HEK293 (cell line): Measurements from ENCODE around the gene ZNF564.
"Not testable (repeated sequence)": the region's sequence is repeated elsewhere in the genome, so short reads cannot be mapped to it uniquely, and the experiment has no call there.

ENCODE experiments used
- CTCF ChIA-PET: fragments of 350-600 bp; formaldehyde crosslinking; extraction: SDS; loops from one replicate; lab custom pipeline; 2021; ENCODE audit warnings: antibody characterized with exemption; lab: Yijun Ruan, JAX
- POLR2A ChIA-PET: fragments of 300-600 bp; formaldehyde crosslinking; extraction: SDS; loops from one replicate; lab custom pipeline; 2020; ENCODE audit warnings: antibody characterized with exemption, inconsistent platforms; lab: Yijun Ruan, JAX
- H3K27ac ChIP-seq: fragments of 200-500 bp; sonication (Bioruptor generic); 2 replicates; pipeline ENCODE4 v1.5.1; 2014; ENCODE audit warnings: low read depth, low read length, control low read depth, inconsistent platforms; ENCODE audit errors: extremely low read depth
- H3K36me3 ChIP-seq, 2 experiments: fragments of 200-500 bp in 1 of 2; sonication (Bioruptor generic) in 1 of 2; 1 replicate in 1 of 2; 2 replicates in 1 of 2; pipeline ENCODE4 v1.5.1; 2014 to 2017; ENCODE audit warnings: inconsistent platforms in 2 of 2, low read length in 2 of 2; ENCODE audit not compliant: control insufficient read depth in 2 of 2, insufficient read depth in 1 of 2
- H3K4me1 ChIP-seq: fragments of 200-500 bp; sonication (Bioruptor generic); 2 replicates; pipeline ENCODE4 v1.5.1; 2014; ENCODE audit warnings: mild to moderate bottlenecking, low read length, inconsistent platforms; ENCODE audit not compliant: control insufficient read depth, insufficient read depth
- H3K4me3 ChIP-seq: 2 replicates; pipeline ENCODE4 v1.5.1; 2011; ENCODE audit warnings: low read depth, mild to moderate bottlenecking, control low read depth, low read length, moderate library complexity
- H3K9me3 ChIP-seq: fragments of 200-500 bp; sonication (Bioruptor generic); 2 replicates; pipeline ENCODE4 v1.5.1; 2014; ENCODE audit warnings: low read depth, low read length, inconsistent platforms; ENCODE audit not compliant: control insufficient read depth, insufficient read depth
- MEIS1 ChIP-seq: sonication (generic); formaldehyde crosslinking; IDR thresholded peaks from 2 replicates; pipeline ENCODE4 v1.8.1; 2022; ENCODE audit warnings: missing genetic modification reagents, mild to moderate bottlenecking, borderline replicate concordance
- PRDM1 ChIP-seq: fragments of 450-650 bp; formaldehyde crosslinking; IDR thresholded peaks from 2 replicates; pipeline ENCODE4; 2016; ENCODE audit warnings: missing biosample characterization, missing genetic modification characterization
- REPIN1 ChIP-seq: fragments of 450-650 bp; formaldehyde crosslinking; IDR thresholded peaks from 2 replicates; pipeline ENCODE4 v1.5.1; 2017; ENCODE audit warnings: missing biosample characterization, missing genetic modification characterization, low read depth
- SALL2 ChIP-seq: fragments of 450-650 bp; formaldehyde crosslinking; IDR thresholded peaks from 2 replicates; pipeline ENCODE4 v1.5.0; 2017; ENCODE audit warnings: missing biosample characterization, mild to moderate bottlenecking, missing genetic modification characterization, borderline replicate concordance
- SCRT2 ChIP-seq: fragments of 450-650 bp; formaldehyde crosslinking; IDR thresholded peaks from 2 replicates; pipeline ENCODE4 v1.5.1; 2016; ENCODE audit warnings: missing biosample characterization, missing genetic modification characterization
- TRIM28 ChIP-seq: IDR thresholded peaks from 2 replicates; pipeline ENCODE4 v1.6.1; 2011; ENCODE audit warnings: low read length, control low read depth, borderline replicate concordance
- ZBTB44 ChIP-seq: fragments of 450-650 bp; IDR thresholded peaks from 2 replicates; pipeline ENCODE4 v1.5.1; 2018; ENCODE audit warnings: missing biosample characterization, mild to moderate bottlenecking, missing genetic modification characterization
- ZNF140 ChIP-seq: fragments of 450-650 bp; formaldehyde crosslinking; IDR thresholded peaks from 2 replicates; pipeline ENCODE4 v1.5.1; 2016; ENCODE audit warnings: missing biosample characterization, missing genetic modification characterization
- ZNF146 ChIP-seq: fragments of 450-650 bp; formaldehyde crosslinking; IDR thresholded peaks from 2 replicates; pipeline ENCODE4 v1.5.1; 2016; ENCODE audit warnings: missing biosample characterization, missing genetic modification characterization
- ZNF239 ChIP-seq: fragments of 450-650 bp; formaldehyde crosslinking; IDR thresholded peaks from 2 replicates; pipeline ENCODE4 v1.5.1; 2016; ENCODE audit warnings: missing biosample characterization, missing genetic modification characterization
- ZNF341 ChIP-seq: fragments of 450-650 bp; formaldehyde crosslinking; IDR thresholded peaks from 2 replicates; pipeline ENCODE4; 2016; ENCODE audit warnings: low read depth, missing biosample characterization, missing genetic modification characterization
- ZNF354C ChIP-seq: fragments of 450-650 bp; formaldehyde crosslinking; IDR thresholded peaks from 2 replicates; pipeline ENCODE4 v1.5.1; 2016; ENCODE audit warnings: missing biosample characterization, missing genetic modification characterization, low read depth, borderline replicate concordance
- ZNF366 ChIP-seq: fragments of 450-650 bp; formaldehyde crosslinking; conservative IDR thresholded peaks from 2 replicates; pipeline ENCODE4 v1.5.1; 2016; ENCODE audit warnings: missing biosample characterization, missing genetic modification characterization
- ZNF521 ChIP-seq: fragments of 450-650 bp; formaldehyde crosslinking; IDR thresholded peaks from 2 replicates; pipeline ENCODE4 v1.5.1; 2017; ENCODE audit warnings: missing biosample characterization, mild to moderate bottlenecking, missing genetic modification characterization
- ZNF529 ChIP-seq: fragments of 450-650 bp; formaldehyde crosslinking; IDR thresholded peaks from 2 replicates; pipeline ENCODE4 v1.5.1; 2017; ENCODE audit warnings: missing genetic modification characterization, missing biosample characterization; ENCODE audit not compliant: insufficient replicate concordance
- ZNF555 ChIP-seq: fragments of 450-650 bp; formaldehyde crosslinking; conservative IDR thresholded peaks from 2 replicates; pipeline ENCODE4 v1.5.1; 2017; ENCODE audit warnings: missing biosample characterization, mild to moderate bottlenecking, missing genetic modification characterization, inconsistent platforms
- ZNF580 ChIP-seq: fragments of 450-650 bp; formaldehyde crosslinking; IDR thresholded peaks from 2 replicates; pipeline ENCODE4 v1.5.1; 2016; ENCODE audit warnings: missing biosample characterization, missing genetic modification characterization
- ZNF596 ChIP-seq: fragments of 450-650 bp; IDR thresholded peaks from 2 replicates; pipeline ENCODE4 v1.5.0; 2018; ENCODE audit warnings: missing biosample characterization, mild to moderate bottlenecking, missing genetic modification characterization, moderate library complexity
- ZNF626 ChIP-seq: fragments of 450-650 bp; sonication (Bioruptor Pico); formaldehyde crosslinking; IDR thresholded peaks from 2 replicates; pipeline ENCODE4 v1.5.1; 2018; ENCODE audit warnings: missing biosample characterization, missing genetic modification characterization, inconsistent platforms
- ZNF768 ChIP-seq: fragments of 450-650 bp; formaldehyde crosslinking; IDR thresholded peaks from 2 replicates; pipeline ENCODE4 v1.5.1; 2018; ENCODE audit warnings: missing biosample characterization, mild to moderate bottlenecking, missing genetic modification characterization
- ZNF776 ChIP-seq: fragments of 450-650 bp; formaldehyde crosslinking; IDR thresholded peaks from 2 replicates; pipeline ENCODE4 v1.5.0; 2017; ENCODE audit warnings: missing biosample characterization, missing genetic modification characterization, borderline replicate concordance
- ZSCAN16 ChIP-seq: fragments of 450-650 bp; formaldehyde crosslinking; IDR thresholded peaks from 2 replicates; pipeline ENCODE4 v1.5.1; 2016; ENCODE audit warnings: missing biosample characterization, missing genetic modification characterization

The ZNF564 gene

GRCh38 chr19:12495002-12495802, 56.1 kb downstream of the ZNF564 start (continued):
- TF ChIP-seq ZNF239 (tag by site-specific recombination) (no peak), ZNF596 (no peak), PRDM1 (tag by site-specific recombination) (no peak), ZNF521 (tag by site-specific recombination) (no peak), ZNF768 (tag by site-specific recombination) (no peak), ZNF776 (no peak), ZNF366 (tag by site-specific recombination) (no peak), ZNF529 (tag by site-specific recombination) (no peak), ZNF354C (tag by site-specific recombination) (no peak), REPIN1 (no peak), TRIM28 (0 out of 2 replicates have a peak, but pooled peaks have one; percentile 24), MEIS1 (CRISPR knock-in tag) (no peak), ZNF626 (peak; percentile 18; the same call in 1 of the 2 replicates), ZNF555 (tag by site-specific recombination) (no peak), SCRT2 (no peak), SALL2 (no peak), ZSCAN16 (tag by site-specific recombination) (no peak), ZBTB44 (tag by site-specific recombination) (no peak)

GRCh38 chr19:12494260-12494860, 56.9 kb downstream of the ZNF564 start:
- Histone ChIP-seq H3K4me3 (no peak overlapping the region), H3K9me3 (no peaks in the 10 kb centered on the region), H3K4me1 (no peaks in the 10 kb centered on the region), H3K27ac (no peak overlapping the region), H3K36me3 (no peaks in the 10 kb centered on the region)
- POLR2A ChIA-PET = interaction anchor here (0.6 to 2.9 kb wide), 15 partner anchors 8 to 1007 kb away, joined by 3 to 32 read pairs (median 5); partner anchors contain the start of genes ZNF44, ZNF442, ZNF443 and ZNF490
- CTCF ChIA-PET = interaction anchor here (0.7 to 1.7 kb wide), 3 partner anchors 15 to 576 kb away, joined by 3 to 4 read pairs (median 3); partner anchors contain the start of gene ZNF563
- TF ChIP-seq ZNF580 (tag by site-specific recombination) = 0 out of 2 replicates have a peak, but pooled peaks have one; percentile 36
- peak; percentile 93 for TF ChIP-seq ZNF146 (tag by site-specific recombination)
- no peak for TF ChIP-seq ZNF341
- TF ChIP-seq ZNF140 = no peak

GRCh38 chr19:12486265-12486783, 65.0 kb downstream of the ZNF564 start:
- peak; percentile 93 for TF ChIP-seq ZNF366 (tag by site-specific recombination)
- TF ChIP-seq, all 188 proteins: peak for 1; not testable (repeated sequence) for 187
- H3K27ac ChIP-seq, H3K9me3 ChIP-seq, H3K4me1 ChIP-seq, CTCF ChIA-PET, H3K36me3 ChIP-seq, H3K4me3 ChIP-seq: not testable (repeated sequence)
- POLR2A ChIA-PET = interaction anchor here (0.6 to 1.3 kb wide), 2 partner anchors 9 to 970 kb away, joined by 3 to 4 read pairs; no protein-coding TSS in a partner anchor
